Ovary (tissue), 9 donors: ENCODE measurements around the gene BMPR2. TPM values are rescaled to one million over a fixed set of nuclear protein-coding genes. Genes with fewer than 3 reads are reported as not detected.

Source experiments
- DNase-seq, 5 donors: peaks; one replicate each; pipeline ENCODE4 v3.0.0-alpha.2; 2019 to 2020
- H3K27ac ChIP-seq, 2 donors: fragments of 200-600 bp; one replicate each; pipeline versions ENCODE4 v1.5.1 to v1.8.0; 2019 to 2022
- H3K27me3 ChIP-seq: fragments of 200-600 bp; one replicate; pipeline ENCODE4 v1.8.0; 2022
- H3K36me3 ChIP-seq: fragments of 200-600 bp; sonication (generic); one replicate; pipeline ENCODE4 v1.5.1; 2019
- H3K4me1 ChIP-seq: one replicate; pipeline ENCODE4 v1.8.1; 2013; ENCODE audit warnings: mild to moderate bottlenecking, moderate library complexity; ENCODE audit not compliant: insufficient read depth
- H3K4me3 ChIP-seq: fragments of 200-600 bp; sonication (generic); one replicate; pipeline ENCODE4 v1.5.1; 2017
- H3K9me3 ChIP-seq, 2 donors: fragments of 200-600 bp in 1 of 2; sonication (generic) in 1 of 2; one replicate each; pipeline versions ENCODE4 v1.5.1 to v1.8.1; 2013 to 2019; ENCODE audit warnings: mild to moderate bottlenecking in 1 of 2, moderate library complexity in 1 of 2
- EP300 ChIP-seq: sonication (generic); formaldehyde crosslinking; IDR thresholded peaks from one replicate; pipeline ENCODE4 v1.6.1; 2017; ENCODE audit warnings: antibody characterized with exemption
- POLR2A ChIP-seq: fragments of 450-650 bp; IDR thresholded peaks from one replicate; pipeline ENCODE4 v1.6.1; 2017; ENCODE audit warnings: antibody characterized with exemption, mild to moderate bottlenecking, moderate library complexity
- WGBS, 3 donors: extraction: QIAGEN DNeasy Blood & Tissue Kit in 1 of 3; methylation state at CpG; one replicate each; pipeline versions ENCODE4 v1.1.5 to v1.1.7; 2013 to 2017; 5-methylcytosine and 5-hydroxymethylcytosine counted together
- intact Hi-C, 4 donors: fragments of 100-400 bp; cut with DNase I; formaldehyde crosslinking; loops; one replicate each; pipeline versions ENCODE4 v1.11.0 to v1.15.1; 2022 to 2023
- polyA plus RNA-seq, 2 donors: library from polyadenylated mRNA; stranded (reverse); fragments of 200-250 nt in 1 of 2; fragments of 350-450 nt in 1 of 2; fragmentation: Illumina TruSeq in 1 of 2; extraction: RNeasy Lipid Tissue Mini Kit (QIAGEN cat#74804) in 1 of 2; gene quantifications; one replicate each; pipeline ENCODE4 v1.2.3, GENCODE V29; 2013 to 2014
- total RNA-seq, 7 donors: library from RNA; depleted of rRNA in 2 of 7; stranded (reverse); fragments of >200 nt in 2 of 7; fragmentation: NEBNext Ultra II Directional in 3 of 7; extraction: Animal tissue kit (Norgen Biotek cat#: 25700) in 3 of 7; gene quantifications; one replicate each; pipeline versions ENCODE4 v1.1.0 to v1.2.4, GENCODE V29; 2016 to 2023
- TF ChIP-seq, protein P1 (sequence below), 3 donors: fragments of 450-650 bp in 2 of 3; fragments of 200-600 bp in 1 of 3; IDR thresholded peaks; one replicate each; pipeline versions ENCODE4 v1.5.1 to v1.8.0; 2016 to 2022; ENCODE audit warnings: antibody characterized with exemption in 3 of 3, mild to moderate bottlenecking in 1 of 3
- donor health status: DM: no; HTN: no; CAD: no; lungs with moderate emphysema.
- donor health status: DM: no; HTN: no; CAD: no.
- donor health status: Bipolar disorder and iron deficiency.
- donor health status: DM: yes; HTN: yes; CAD: no.
- donor health status: DM: no; HTN: no; CAD: no.
- donor health status: DM: yes; HTN: yes; CAD: no.

Gene BMPR2
- total and polyA plus RNA-seq, 9 donors: 14.5 to 55.5 (median 45.1) TPM

DNA sequence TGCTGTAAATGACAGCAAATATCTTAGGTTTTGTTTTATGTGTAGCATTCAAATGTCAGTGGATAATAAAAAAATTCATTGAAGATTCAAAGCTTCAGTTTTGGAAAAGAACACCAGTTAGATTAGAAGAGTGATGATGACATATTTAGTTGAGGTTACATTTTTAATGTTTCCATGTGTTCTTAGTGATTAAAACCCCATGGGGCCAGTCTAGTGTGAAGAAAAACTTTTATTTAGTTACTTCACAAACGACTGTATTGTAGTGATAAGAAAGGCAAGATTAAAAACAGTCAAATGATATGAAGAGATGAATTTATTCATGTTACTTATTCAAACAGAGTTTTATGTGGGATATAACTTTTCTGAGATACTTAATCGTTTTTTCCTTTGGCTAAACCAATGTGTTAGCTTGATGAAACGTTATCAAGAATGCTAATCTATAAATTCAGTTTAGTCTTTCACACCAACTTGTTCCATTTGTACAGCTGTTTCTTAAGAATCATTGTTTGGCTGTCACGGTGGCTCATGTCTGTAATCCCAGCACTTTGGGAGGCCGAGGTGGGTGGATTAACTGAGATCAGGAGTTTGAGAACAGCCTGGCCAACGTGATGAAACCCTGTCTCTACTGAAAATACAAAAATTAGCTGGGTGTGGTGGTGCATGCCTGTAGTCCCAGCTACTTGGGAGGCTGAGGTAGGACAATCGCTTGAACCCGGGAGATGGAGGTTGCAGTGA is 11.6 kb downstream of the BMPR2 start:
- H3K9me3 ChIP-seq: no peaks in the 10 kb centered on the region
- TF ChIP-seq, protein P1, sequence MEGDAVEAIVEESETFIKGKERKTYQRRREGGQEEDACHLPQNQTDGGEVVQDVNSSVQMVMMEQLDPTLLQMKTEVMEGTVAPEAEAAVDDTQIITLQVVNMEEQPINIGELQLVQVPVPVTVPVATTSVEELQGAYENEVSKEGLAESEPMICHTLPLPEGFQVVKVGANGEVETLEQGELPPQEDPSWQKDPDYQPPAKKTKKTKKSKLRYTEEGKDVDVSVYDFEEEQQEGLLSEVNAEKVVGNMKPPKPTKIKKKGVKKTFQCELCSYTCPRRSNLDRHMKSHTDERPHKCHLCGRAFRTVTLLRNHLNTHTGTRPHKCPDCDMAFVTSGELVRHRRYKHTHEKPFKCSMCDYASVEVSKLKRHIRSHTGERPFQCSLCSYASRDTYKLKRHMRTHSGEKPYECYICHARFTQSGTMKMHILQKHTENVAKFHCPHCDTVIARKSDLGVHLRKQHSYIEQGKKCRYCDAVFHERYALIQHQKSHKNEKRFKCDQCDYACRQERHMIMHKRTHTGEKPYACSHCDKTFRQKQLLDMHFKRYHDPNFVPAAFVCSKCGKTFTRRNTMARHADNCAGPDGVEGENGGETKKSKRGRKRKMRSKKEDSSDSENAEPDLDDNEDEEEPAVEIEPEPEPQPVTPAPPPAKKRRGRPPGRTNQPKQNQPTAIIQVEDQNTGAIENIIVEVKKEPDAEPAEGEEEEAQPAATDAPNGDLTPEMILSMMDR (IDR thresholded peaks at IDR 0.05): no peak
- TF ChIP-seq POLR2A (no peak), EP300 (no peak)
- no peak overlapping the region for H3K4me3 ChIP-seq
- H3K4me1 ChIP-seq: peaks cover 5% of the 10 kb centered on the region
- DNase-seq: no peak
- WGBS, 3 donors: 62 to 75% (median 71%) methylated on average over 8 of the region's 8 CpGs
- no peak overlapping the region for H3K27ac ChIP-seq
- H3K36me3 ChIP-seq: no peaks in the 10 kb centered on the region
- intact Hi-C loops: no loop called here
- H3K27me3 ChIP-seq: no peaks in the 10 kb centered on the region

DNA sequence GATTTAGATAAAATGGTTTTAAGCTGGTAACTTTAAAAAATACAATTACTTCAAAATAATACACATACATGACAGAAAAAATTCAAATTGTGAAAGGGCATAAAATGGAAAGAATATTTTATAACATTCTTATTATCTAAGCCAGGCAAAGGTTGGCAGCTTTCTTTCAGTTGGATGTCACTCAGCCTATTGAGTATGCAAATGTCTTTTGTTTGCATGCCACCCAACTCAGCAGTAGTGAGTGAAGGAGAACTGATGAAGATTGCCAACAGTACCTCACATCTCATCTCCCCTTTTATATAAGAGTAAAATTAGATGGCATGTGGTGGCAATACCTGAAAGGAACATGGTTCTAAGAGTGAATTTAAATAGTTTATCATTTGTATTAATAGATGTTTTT is 24.8 kb downstream of the BMPR2 start:
- Histone ChIP-seq H3K4me1 (no peaks in the 10 kb centered on the region), H3K9me3 (no peaks in the 10 kb centered on the region), H3K27ac (no peak overlapping the region), H3K4me3 (no peak overlapping the region), H3K36me3 (no peaks in the 10 kb centered on the region), H3K27me3 (no peaks in the 10 kb centered on the region)
- no peak for DNase-seq
- intact Hi-C loops: loop anchor here in 1 of 4 donors (10.0 kb wide), 1 partner anchor 1166 kb away; no protein-coding TSS in a partner anchor
- no peak for TF ChIP-seq POLR2A
- TF ChIP-seq, protein P1 (IDR thresholded peaks at IDR 0.05): no peak
- TF ChIP-seq EP300: no peak

DNA sequence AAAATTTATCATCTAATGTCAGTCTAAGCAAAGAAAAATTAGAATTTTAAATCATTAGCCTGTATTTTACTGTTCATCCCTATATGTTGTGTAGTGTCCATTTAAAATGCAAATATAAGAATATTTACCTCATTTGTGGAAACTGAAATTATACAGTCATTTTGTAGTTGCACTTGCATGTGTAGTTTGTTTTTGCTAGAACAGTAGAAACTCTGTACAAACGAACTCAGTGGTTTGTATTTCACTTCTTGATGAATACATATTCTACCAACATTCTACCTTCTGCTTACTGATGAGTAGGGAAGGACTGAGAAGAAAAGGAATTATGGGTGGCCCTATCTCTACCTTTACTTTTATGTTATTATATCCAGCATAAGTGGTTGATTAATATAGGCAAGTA is 29.7 kb downstream of the BMPR2 start:
- intact Hi-C loops: loop anchor here in 1 of 4 donors (10.0 kb wide), 1 partner anchor 1171 kb away; no protein-coding TSS in a partner anchor
- no peak for TF ChIP-seq EP300
- TF ChIP-seq, protein P1 (IDR thresholded peaks at IDR 0.05): no peak
- no peak for TF ChIP-seq POLR2A
- 71 to 75% (median 73%) methylated on average over 1 of the region's 1 CpG for WGBS, 3 donors
- Histone ChIP-seq H3K9me3 (no peaks in the 10 kb centered on the region), H3K4me1 (no peaks in the 10 kb centered on the region), H3K27ac (no peak overlapping the region), H3K4me3 (no peak overlapping the region), H3K27me3 (no peaks in the 10 kb centered on the region), H3K36me3 (no peaks in the 10 kb centered on the region)
- DNase-seq: no peak

DNA sequence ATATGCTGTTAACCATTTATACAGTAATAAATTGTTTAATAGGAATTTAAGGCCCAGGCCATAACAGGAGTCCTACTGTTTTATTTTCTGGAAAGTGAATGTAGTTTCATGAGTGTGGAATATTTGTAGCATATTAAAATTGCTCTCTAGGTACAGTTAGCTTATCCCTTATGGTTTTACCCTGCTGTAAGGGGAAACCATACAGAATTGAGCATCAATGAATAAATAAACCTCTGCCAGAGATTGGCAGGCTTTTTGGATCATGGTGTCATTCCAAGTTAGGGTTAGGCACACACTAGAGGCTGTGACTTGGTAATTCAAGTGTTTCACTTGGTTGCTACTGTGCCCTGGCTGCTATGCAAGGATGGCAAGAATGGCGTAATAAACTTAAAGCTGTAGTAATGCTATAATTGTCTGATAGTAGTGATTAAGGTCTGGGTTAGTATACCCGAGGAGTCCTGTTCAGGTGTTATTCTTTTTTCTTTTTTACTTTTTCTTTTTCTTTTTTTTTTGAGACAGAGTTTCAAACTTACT is 30.4 kb downstream of the BMPR2 start:
- Histone ChIP-seq H3K27ac (no peak overlapping the region), H3K27me3 (no peaks in the 10 kb centered on the region), H3K36me3 (no peaks in the 10 kb centered on the region), H3K4me1 (no peaks in the 10 kb centered on the region), H3K9me3 (no peaks in the 10 kb centered on the region), H3K4me3 (no peak overlapping the region)
- intact Hi-C loops: loop anchor here in 1 of 4 donors (10.0 kb wide), 1 partner anchor 1172 kb away; no protein-coding TSS in a partner anchor
- 96 to 99% (median 97%) methylated on average over 2 of the region's 2 CpGs for WGBS, 3 donors
- no peak for TF ChIP-seq POLR2A
- TF ChIP-seq, protein P1 (IDR thresholded peaks at IDR 0.05): no peak
- TF ChIP-seq EP300: no peak
- no peak for DNase-seq
